H54 (cell line): Measurements from ENCODE around the gene PCDHGA9.
"Not testable (repeated sequence)": the region's sequence is repeated elsewhere in the genome, so short reads cannot be mapped to it uniquely, and the experiment has no call there.

ENCODE experiments used
- DNase-seq: peaks from one replicate; pipeline ENCODE4 v3.0.0; 2011; ENCODE audit warnings: low spot score, mixed read lengths; ENCODE audit not compliant: insufficient read length
- FAIRE-seq: peaks from 3 replicates; lab custom pipeline; 2011; peaks lifted over from hg19 to GRCh38; lab: Jason Lieb, UNC
- POLR2A ChIP-seq: IDR thresholded peaks from 2 replicates; pipeline ENCODE4 v1.6.1; 2011; ENCODE audit warnings: low read depth, mild to moderate bottlenecking, low read length

PCDHGA9 gene

GRCh38 chr5:141413540-141414069 lies 11.0 kb downstream of the PCDHGA9 start:
- TF ChIP-seq POLR2A = no peak
- DNase-seq (no peak), FAIRE-seq (no peak)

DNA sequence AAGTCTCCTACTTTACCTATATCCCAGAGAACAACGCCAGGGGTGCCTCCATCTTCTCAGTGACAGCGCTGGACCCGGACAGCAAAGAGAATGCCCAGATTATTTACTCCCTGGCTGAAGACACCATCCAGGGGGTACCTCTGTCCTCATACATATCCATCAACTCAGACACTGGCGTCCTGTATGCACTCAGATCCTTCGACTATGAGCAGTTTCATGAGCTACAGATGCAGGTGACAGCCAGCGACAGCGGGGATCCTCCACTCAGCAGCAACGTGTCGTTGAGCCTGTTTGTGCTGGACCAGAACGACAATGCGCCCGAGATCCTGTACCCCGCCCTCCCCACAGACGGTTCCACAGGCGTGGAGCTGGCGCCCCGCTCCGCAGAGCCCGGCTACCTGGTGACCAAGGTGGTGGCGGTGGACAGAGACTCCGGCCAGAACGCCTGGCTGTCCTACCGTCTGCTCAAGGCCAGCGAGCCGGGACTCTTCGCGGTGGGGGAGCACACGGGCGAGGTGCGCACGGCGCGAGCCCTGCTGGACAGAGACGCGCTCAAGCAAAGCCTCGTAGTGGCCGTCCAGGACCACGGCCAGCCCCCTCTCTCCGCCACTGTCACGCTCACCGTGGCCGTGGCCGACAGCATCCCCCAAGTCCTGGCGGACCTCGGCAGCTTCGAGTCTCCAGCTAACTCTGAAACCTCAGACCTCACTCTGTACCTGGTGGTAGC lies 12.1 kb downstream of the PCDHGA9 start:
- DNase-seq, FAIRE-seq: not testable (repeated sequence)

DNA sequence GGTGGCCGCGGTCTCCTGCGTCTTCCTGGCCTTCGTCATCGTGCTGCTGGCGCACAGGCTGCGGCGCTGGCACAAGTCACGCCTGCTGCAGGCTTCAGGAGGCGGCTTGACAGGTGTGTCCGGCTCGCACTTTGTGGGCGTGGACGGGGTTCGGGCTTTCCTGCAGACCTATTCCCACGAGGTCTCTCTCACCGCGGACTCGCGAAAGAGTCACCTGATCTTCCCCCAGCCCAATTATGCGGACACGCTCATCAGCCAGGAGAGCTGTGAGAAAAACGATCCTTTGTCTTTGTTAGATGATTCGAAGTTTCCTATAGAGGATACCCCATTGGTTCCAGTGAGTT lies 12.7 kb downstream of the PCDHGA9 start:
- not testable (repeated sequence) for FAIRE-seq

DNA sequence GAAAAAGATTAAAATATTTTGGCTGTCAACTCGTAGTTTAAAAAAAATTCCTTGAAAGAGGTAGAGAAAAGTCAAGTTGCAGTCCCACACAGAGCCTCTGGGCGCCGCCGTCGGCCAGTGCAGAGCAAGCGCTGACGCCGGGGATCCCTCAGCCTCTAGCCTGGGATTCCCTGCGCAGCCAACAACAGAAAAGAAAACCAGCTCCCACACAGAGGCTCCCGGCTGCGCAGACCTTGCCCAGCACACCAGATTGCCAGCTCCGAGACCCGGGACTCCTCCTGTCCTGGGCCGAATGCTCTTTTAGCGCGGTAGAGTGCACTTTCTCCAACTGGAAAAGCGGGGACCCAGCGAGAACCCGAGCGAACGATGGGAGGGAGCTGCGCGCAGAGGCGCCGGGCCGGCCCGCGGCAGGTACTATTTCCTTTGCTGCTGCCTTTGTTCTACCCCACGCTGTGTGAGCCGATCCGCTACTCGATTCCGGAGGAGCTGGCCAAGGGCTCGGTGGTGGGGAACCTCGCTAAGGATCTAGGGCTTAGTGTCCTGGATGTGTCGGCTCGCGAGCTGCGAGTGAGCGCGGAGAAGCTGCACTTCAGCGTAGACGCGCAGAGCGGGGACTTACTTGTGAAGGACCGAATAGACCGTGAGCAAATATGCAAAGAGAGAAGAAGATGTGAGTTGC lies 15.1 kb downstream of the PCDHGA9 start, which contains the start of gene PCDHGB7:
PCDHGB7 (plus strand) TSS at position 184 of the 679 bp plus-strand sequence; CDS start at position 367, 183 bp downstream.
- peak; percentile 64 for DNase-seq
- not testable (repeated sequence) for FAIRE-seq

More for the DNA sequence above, 12.7 kb downstream of the PCDHGA9 start:
- not testable (repeated sequence) for DNase-seq

DNA sequence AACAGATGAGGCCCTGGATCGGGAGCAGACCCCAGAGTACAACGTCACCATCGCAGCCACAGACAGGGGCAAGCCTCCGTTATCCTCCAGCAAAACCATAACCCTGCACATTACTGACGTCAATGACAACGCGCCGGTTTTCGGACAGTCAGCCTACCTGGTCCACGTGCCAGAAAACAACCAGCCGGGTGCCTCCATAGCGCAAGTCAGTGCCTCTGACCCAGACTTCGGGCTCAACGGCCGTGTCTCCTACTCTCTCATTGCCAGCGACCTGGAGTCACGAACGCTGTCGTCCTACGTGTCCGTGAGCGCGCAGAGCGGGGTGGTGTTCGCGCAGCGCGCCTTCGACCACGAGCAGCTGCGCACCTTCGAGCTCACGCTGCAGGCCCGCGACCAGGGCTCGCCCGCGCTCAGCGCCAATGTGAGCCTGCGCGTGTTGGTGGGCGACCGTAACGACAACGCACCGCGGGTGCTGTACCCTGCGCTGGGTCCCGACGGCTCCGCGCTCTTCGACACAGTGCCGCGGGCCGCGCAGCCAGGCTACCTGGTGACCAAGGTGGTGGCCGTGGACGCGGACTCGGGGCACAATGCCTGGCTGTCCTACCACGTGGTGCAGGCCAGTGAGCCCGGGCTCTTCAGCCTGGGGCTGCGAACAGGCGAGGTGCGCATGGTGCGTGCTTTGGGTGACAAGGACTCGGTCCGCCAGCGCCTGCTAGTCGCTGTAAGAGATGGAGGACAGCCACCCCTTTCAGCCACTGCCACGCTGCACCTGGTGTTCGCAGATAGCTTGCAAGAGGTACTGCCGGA lies 16.7 kb downstream of the PCDHGA9 start:
- no peak for TF ChIP-seq POLR2A
- FAIRE-seq (no peak), DNase-seq (no peak)

GRCh38 chr5:141420855-141421488 lies 18.4 kb downstream of the PCDHGA9 start, which contains the start of gene PCDHGA11:
Gene PCDHGA11 (plus strand): TSS chr5:141421051. CDS start chr5:141421228, 177 bp downstream.
- DNase-seq (peak; percentile 22), FAIRE-seq (no peak)
- no peak for TF ChIP-seq POLR2A

GRCh38 chr5:141421489-141421855 lies 18.9 kb downstream of the PCDHGA9 start:
- no peak for FAIRE-seq
- DNase-seq = no peak
- no peak for TF ChIP-seq POLR2A

- no peak for DNase-seq
- no peak for FAIRE-seq
- no peak for TF ChIP-seq POLR2A
Measured at GRCh38 chr5:141422742-141423291, 20.2 kb downstream of the PCDHGA9 start.

DNA sequence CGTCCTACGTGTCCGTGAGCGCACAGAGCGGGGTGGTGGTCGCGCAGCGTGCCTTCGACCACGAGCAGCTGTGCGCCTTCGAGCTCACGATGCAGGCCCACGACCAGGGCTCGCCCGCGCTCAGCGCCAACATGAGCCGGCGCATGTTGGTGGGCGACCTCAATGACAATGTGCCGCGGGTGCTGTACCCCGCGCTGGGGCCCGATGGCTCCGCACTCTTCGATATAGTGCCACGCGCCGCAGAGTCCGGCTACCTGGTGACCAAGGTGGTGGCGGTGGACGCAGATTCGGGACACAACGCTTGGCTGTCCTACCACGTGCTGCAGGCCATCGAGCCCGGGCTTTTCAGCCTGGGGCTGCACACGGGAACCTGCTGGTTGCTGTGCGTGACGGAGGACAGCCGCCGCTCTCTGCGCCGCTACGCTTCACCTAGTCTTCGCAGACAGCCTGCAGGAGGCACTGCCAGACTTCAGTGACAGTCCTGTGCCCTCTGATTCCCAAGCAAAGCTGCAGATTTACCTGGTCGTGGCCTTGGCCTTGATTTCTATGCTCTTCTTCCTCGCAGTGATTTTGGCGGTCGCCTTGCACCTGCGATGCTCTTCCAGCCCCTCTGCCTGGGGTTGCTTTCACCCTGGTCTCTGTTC lies 25.3 kb downstream of the PCDHGA9 start:
- DNase-seq = no peak
- FAIRE-seq = no peak
- TF ChIP-seq POLR2A = no peak

DNA sequence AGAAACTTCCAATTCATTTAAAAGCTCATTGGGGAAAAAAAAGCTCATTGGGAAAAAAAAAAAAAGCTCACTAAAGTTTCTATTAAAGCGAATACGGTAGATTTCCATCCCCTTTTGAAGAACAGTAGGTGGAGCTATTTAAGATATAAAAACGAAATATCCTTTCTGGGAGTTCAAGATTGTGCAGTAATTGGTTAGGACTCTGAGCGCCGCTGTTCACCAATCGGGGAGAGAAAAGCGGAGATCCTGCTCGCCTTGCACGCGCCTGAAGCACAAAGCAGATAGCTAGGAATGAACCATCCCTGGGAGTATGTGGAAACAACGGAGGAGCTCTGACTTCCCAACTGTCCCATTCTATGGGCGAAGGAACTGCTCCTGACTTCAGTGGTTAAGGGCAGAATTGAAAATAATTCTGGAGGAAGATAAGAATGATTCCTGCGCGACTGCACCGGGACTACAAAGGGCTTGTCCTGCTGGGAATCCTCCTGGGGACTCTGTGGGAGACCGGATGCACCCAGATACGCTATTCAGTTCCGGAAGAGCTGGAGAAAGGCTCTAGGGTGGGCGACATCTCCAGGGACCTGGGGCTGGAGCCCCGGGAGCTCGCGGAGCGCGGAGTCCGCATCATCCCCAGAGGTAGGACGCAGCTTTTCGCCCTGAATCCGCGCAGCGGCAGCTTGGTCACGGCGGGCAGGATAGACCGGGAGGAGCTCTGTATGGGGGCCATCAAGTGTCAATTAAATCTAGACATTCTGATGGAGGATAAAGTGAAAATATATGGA lies 27.9 kb downstream of the PCDHGA9 start, which contains the start of gene PCDHGA12:
PCDHGA12 (plus strand) TSS at position 176 of the 782 bp plus-strand sequence; CDS start at position 429, 253 bp downstream.
- FAIRE-seq (no peak), DNase-seq (no peak)
- no peak for TF ChIP-seq POLR2A

- no peak for TF ChIP-seq POLR2A
- FAIRE-seq = no peak
Measured at GRCh38 chr5:141431286-141431685, 28.7 kb downstream of the PCDHGA9 start.

GRCh38 chr5:141432308-141432707 lies 29.7 kb downstream of the PCDHGA9 start:
- not testable (repeated sequence) for FAIRE-seq

More at GRCh38 chr5:141431286-141431685, 28.7 kb downstream of the PCDHGA9 start:
- no peak for DNase-seq

DNA sequence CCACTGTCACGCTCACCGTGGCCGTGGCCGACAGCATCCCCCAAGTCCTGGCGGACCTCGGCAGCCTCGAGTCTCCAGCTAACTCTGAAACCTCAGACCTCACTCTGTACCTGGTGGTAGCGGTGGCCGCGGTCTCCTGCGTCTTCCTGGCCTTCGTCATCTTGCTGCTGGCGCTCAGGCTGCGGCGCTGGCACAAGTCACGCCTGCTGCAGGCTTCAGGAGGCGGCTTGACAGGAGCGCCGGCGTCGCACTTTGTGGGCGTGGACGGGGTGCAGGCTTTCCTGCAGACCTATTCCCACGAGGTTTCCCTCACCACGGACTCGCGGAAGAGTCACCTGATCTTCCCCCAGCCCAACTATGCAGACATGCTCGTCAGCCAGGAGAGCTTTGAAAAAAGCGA lies 30.1 kb downstream of the PCDHGA9 start:
- not testable (repeated sequence) for DNase-seq, FAIRE-seq

More at GRCh38 chr5:141432308-141432707, 29.7 kb downstream of the PCDHGA9 start:
- DNase-seq = not testable (repeated sequence)
